ENCODE data around the gene FERD3L.

DNA sequence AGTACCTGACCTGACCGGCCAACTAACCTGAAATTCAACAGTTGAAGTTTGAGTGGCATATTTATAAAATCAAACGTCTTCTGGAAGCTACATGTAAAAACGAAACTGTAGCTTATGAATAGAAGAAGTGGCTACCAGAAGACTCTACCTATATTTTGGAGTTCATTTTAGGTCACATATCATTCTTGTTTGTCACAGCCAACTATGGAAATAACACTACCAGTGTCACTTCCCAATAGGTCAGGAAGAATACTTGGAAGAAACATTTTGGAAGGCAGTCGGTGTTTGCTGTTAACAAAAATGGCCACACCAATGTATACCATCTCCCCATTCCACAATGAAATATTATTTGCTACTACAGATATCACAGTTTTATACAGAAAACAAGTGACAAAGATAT is 40.4 kb downstream of the FERD3L start:
- TF ChIP-seq EZH2 (IDR thresholded peaks at IDR 0.05; ENCODE audit: insufficient read depth, poor library complexity, severe bottlenecking) (no peak), EZH2phosphoT487 (IDR thresholded peaks at IDR 0.05; ENCODE audit: insufficient read depth, low read depth) (no peak)

All from GM23248 (cell line).